ENCODE data around the gene MAP3K3. TPM values are rescaled to one million over a fixed set of nuclear protein-coding genes. Genes with fewer than 3 reads are reported as not detected.

Gene MAP3K3
- total RNA-seq, 1 experiment from 2014 or later: 11.4 TPM

DNA sequence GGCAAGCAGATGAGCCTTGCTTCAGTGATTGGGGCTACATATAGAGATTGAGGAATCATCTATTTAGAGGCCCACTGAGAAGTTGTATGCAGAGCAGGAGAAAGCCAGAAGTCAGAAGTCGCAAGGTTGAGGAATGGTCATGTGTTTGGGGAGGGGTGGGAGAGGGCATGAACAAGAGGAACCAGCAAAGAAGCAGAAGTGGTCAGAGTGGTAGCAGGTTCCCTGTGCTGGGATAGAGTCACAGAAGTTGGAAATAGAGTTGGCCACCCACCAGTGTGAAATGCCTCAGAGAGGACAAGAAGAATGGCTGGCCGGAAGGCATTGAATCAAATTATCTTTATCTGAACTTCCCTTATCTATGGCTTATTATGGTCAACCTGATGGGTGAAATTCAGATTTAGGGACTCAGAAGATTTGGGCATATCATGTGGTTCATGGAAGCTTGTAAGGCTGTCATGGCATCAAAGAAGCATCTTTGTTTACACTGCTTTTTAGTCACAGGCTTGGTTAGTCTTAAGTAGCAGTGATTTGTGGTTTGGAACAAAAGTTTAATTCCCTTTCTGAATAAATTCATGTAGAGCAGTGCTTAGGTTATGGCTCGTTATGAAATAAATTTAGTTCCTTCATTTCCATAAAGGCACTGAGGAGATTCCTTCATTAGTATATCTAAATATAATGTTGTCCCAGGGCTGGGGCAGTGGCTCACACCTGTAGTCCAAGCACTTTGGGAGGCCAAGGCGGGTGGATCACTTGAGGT lies 19.7 kb downstream of the MAP3K3 start:
- H3K36me3 Mint-ChIP-seq (ENCODE audit: insufficient read depth, unreplicated experiment): no peaks in the 10 kb centered on the region
- H3K4me1 Mint-ChIP-seq (ENCODE audit: low read depth, unreplicated experiment): peaks cover 3% of the 10 kb centered on the region
- intact Hi-C loops (cut with micrococcal nuclease; ENCODE audit: unreplicated experiment): no loop called here
- no peaks in the 10 kb centered on the region for H3K27me3 Mint-ChIP-seq (ENCODE audit: unreplicated experiment)
- CTCF ChIA-PET: interaction anchor here (0.7 kb wide), 1 partner anchor 216 kb away, joined by 3 read pairs; no protein-coding TSS in a partner anchor
- no peak overlapping the region for H3K27ac Mint-ChIP-seq (ENCODE audit: unreplicated experiment)
- TF ChIP-seq, protein P1, sequence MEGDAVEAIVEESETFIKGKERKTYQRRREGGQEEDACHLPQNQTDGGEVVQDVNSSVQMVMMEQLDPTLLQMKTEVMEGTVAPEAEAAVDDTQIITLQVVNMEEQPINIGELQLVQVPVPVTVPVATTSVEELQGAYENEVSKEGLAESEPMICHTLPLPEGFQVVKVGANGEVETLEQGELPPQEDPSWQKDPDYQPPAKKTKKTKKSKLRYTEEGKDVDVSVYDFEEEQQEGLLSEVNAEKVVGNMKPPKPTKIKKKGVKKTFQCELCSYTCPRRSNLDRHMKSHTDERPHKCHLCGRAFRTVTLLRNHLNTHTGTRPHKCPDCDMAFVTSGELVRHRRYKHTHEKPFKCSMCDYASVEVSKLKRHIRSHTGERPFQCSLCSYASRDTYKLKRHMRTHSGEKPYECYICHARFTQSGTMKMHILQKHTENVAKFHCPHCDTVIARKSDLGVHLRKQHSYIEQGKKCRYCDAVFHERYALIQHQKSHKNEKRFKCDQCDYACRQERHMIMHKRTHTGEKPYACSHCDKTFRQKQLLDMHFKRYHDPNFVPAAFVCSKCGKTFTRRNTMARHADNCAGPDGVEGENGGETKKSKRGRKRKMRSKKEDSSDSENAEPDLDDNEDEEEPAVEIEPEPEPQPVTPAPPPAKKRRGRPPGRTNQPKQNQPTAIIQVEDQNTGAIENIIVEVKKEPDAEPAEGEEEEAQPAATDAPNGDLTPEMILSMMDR (IDR thresholded peaks at IDR 0.05; ENCODE audit: unreplicated experiment): no peak
- BruUV-seq (replicated peaks): no TSS peak
- no peaks in the 10 kb centered on the region for H3K9me3 Mint-ChIP-seq (ENCODE audit: low read depth, unreplicated experiment)
- DNase-seq: no peak
- no peak overlapping the region for H3K4me3 Mint-ChIP-seq (ENCODE audit: low read depth, unreplicated experiment)

DNA sequence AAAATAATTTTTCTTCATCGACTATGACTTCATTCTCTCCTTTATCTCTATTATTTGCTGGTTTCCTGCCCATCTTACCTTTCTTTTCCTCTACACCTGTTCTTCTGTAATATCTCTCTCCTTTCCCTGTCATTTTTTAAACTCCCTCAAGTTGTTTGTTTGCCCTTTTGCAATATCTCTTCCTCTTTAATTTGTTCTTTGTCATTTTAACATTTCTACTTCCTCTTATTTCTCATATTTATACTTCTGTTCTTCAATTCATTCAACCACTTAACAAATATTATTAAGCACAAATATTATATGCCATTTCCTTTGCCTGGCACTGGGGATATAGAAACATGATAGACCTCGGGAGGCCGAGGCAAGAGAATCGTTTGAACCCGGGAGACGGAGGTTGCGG lies 22.6 kb downstream of the MAP3K3 start:
- intact Hi-C loops (cut with micrococcal nuclease; ENCODE audit: unreplicated experiment): no loop called here
- H3K27me3 Mint-ChIP-seq (ENCODE audit: unreplicated experiment): no peaks in the 10 kb centered on the region
- CTCF ChIA-PET: no interaction called here
- H3K9me3 Mint-ChIP-seq (ENCODE audit: low read depth, unreplicated experiment): no peaks in the 10 kb centered on the region
- no TSS peak for BruUV-seq (replicated peaks)
- H3K4me3 Mint-ChIP-seq (ENCODE audit: low read depth, unreplicated experiment): no peak overlapping the region
- H3K4me1 Mint-ChIP-seq (ENCODE audit: low read depth, unreplicated experiment): peaks cover 10% of the 10 kb centered on the region
- TF ChIP-seq, protein P1 (IDR thresholded peaks at IDR 0.05; ENCODE audit: unreplicated experiment): no peak
- no peak for DNase-seq
- no peak overlapping the region for H3K27ac Mint-ChIP-seq (ENCODE audit: unreplicated experiment)
- no peaks in the 10 kb centered on the region for H3K36me3 Mint-ChIP-seq (ENCODE audit: insufficient read depth, unreplicated experiment)

DNA sequence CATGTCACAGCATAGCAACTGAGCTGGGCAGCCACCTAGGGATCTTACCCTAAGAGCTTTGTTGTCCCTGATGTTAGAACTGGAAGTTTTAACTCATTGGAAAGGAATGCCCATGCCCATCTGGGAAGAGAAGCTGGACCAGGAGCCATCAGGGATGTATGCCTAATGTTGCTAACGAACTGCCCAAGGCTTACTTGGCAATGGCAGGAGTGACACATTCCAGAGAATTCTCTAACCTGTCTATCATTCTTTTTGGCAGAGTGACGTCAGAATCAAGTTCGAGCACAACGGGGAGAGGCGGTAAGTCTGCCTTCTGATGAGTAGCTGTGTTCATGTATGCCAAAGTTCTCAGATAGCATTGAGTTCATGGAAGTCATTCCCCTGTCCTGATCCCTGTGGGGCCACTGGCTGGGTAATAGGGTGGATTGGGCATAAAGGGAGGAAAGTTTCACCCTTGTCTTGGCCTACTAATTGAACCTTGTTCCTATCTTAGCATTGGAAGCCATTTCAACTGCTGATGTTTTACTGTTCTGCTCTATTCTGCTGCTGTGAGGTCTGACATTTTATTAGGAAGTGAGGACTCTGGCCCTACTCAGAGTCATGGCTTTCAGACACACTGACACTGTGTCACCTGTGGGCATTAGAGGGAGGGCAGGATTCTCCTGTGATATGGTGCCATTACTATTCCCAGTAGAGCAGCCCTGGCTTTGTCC lies 23.7 kb downstream of the MAP3K3 start:
- Mint-ChIP-seq H3K27me3 (ENCODE audit: unreplicated experiment) (no peaks in the 10 kb centered on the region), H3K36me3 (ENCODE audit: insufficient read depth, unreplicated experiment) (no peaks in the 10 kb centered on the region), H3K4me1 (ENCODE audit: low read depth, unreplicated experiment) (peaks cover 10% of the 10 kb centered on the region), H3K9me3 (ENCODE audit: low read depth, unreplicated experiment) (no peaks in the 10 kb centered on the region), H3K27ac (ENCODE audit: unreplicated experiment) (no peak overlapping the region), H3K4me3 (ENCODE audit: low read depth, unreplicated experiment) (no peak overlapping the region)
- DNase-seq: no peak
- no TSS peak for BruUV-seq (replicated peaks)
- TF ChIP-seq, protein P1 (IDR thresholded peaks at IDR 0.05; ENCODE audit: unreplicated experiment): no peak
- CTCF ChIA-PET: no interaction called here
- intact Hi-C loops (cut with micrococcal nuclease; ENCODE audit: unreplicated experiment): no loop called here

DNA sequence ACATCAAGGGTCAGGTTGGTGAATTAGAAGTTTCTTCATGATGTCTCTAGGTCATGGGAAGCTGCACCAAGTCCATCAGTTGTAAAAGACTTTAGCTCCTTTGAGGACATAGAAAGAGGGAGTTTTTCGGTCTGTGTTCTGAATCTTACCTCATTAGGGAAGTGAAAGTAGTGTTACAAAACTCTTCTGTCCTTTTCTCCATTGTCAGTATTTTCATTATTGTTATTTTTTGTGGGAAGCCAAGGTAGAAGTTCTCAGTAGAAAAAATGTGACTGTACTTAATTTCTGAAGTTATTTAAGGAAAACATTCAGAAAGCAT lies 24.2 kb downstream of the MAP3K3 start:
- no peaks in the 10 kb centered on the region for H3K9me3 Mint-ChIP-seq (ENCODE audit: low read depth, unreplicated experiment)
- peaks cover 10% of the 10 kb centered on the region for H3K4me1 Mint-ChIP-seq (ENCODE audit: low read depth, unreplicated experiment)
- BruUV-seq (replicated peaks): no TSS peak
- no peak overlapping the region for H3K27ac Mint-ChIP-seq (ENCODE audit: unreplicated experiment)
- DNase-seq: no peak
- H3K4me3 Mint-ChIP-seq (ENCODE audit: low read depth, unreplicated experiment): no peak overlapping the region
- intact Hi-C loops (cut with micrococcal nuclease; ENCODE audit: unreplicated experiment): no loop called here
- no peaks in the 10 kb centered on the region for H3K36me3 Mint-ChIP-seq (ENCODE audit: insufficient read depth, unreplicated experiment)
- CTCF ChIA-PET: no interaction called here
- TF ChIP-seq, protein P1 (IDR thresholded peaks at IDR 0.05; ENCODE audit: unreplicated experiment): no peak
- no peaks in the 10 kb centered on the region for H3K27me3 Mint-ChIP-seq (ENCODE audit: unreplicated experiment)

All from Calu3 (cell line).